ENCODE data around the gene HJV.

DNA sequence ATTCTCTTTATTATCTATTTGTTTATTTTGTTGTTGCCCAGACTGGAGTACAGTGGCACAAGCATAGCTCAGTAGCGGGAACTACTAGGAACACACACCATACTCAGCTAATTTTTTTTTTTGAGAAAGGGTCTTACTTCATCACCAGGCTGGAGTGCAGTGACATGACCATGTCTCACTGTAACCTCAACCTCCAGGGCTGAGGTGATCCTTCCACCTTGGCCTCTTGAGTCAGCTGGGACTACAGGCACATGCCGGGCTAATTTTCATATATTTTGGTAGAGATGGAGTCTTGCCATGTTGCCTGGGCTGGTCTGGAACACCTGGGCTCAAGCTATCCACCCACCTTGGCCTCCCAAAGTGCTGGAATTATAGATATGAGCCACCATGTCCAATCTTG, 19.8 kb downstream of the HJV start:
- TF ChIP-seq CTCF (IDR thresholded peaks at IDR 0.05; ENCODE audit: poor library complexity) (no peak), EZH2 (IDR thresholded peaks at IDR 0.05; ENCODE audit: borderline replicate concordance) (no peak)

Measured in hepatocyte (in vitro differentiated cells).